CD1c-positive myeloid dendritic cell (primary cell): ENCODE measurements around the gene ATG3.
"Not testable (repeated sequence)": the region's sequence is repeated elsewhere in the genome, so short reads cannot be mapped to it uniquely, and the experiment has no call there.

Source experiments
- DNase-seq: peaks from one replicate; pipeline ENCODE4 v3.0.0-alpha.2; 2016; ENCODE audit errors: extremely low spot score

ATG3 gene

DNA sequence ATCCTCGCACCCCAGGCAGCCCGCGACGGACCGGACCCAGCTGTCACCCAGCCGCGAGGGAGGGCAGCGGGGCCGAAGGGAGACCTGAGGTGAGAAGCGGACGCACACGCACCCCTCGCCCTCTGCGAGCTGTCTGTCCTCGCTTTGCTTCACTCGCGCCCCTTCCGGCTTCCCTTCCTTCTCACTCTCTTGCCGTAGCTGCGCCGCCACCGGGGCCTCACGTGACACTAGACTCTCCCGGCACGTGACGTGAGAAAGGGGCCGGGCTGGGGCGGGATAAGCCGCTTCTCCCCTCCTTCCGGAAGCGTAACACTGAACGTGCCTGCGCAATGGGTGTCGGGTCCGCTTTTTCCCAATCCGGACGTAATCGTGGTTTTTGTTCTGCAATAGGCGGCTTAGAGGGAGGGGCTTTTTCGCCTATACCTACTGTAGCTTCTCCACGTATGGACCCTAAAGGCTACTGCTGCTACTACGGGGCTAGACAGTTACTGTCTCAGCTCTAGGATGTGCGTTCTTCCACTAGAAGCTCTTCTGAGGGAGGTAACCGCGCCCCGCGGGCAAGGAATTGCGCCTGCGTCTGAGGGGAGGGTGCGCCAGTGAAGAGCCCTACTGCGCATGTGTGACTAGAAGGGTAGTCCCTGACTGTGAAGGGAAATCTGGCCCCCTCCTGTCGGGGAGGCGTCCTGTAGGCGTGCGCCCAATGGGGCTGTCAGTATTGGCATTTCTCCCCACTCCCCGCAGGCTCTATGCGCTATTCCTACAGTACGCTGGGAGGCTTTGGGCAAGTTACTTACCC lies at the start of gene ATG3, which contains the start of gene SLC35A5:
Gene ATG3, minus strand, starts transcription at position 229 of the 796 bp plus-strand sequence. CDS start 434 bp downstream, outside the sequence.
Gene SLC35A5, plus strand, starts transcription at position 312 of the 796 bp plus-strand sequence. CDS start 1,359 bp downstream, outside the sequence.
- peak; percentile 99 for DNase-seq

DNA sequence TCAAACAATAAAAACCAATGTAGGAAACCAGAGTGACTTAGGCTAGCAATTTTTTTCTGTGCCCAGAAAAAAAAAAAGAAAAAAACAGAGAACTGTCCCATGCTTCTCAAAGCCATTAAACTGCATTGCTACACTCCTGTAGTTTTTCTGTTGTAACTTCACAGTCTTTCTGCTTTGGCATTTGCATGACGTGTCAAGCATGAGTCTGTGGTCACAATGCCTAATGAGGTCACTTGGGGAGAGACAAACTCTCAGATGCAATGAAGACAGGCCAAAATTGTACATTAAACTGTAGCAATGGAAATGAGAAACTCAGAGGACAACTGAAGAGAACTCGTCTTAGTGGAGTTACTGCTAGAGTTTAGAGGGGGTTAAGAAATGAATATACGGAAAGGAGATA lies 48.4 kb upstream of the ATG3 start:
- DNase-seq: no peak

DNA sequence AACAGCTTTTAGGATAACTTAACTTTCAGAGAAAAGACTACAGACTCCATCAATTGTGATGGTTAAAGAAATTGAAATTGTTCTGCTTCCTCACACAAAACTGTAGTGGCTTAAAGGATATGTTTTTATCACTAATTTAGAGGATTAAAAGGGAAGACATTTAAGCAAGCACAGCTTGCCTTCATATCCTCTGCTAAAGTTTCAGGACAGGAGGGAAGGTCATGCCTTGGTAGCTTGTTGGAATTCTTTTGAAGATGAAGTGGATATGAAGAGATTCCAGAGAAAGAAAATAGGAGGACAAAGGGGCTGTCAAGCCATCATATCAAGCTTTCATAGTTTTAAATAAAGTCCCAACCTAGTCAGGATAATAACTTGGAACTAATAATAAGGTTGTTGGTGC lies 46.1 kb upstream of the ATG3 start:
- DNase-seq: no peak

DNA sequence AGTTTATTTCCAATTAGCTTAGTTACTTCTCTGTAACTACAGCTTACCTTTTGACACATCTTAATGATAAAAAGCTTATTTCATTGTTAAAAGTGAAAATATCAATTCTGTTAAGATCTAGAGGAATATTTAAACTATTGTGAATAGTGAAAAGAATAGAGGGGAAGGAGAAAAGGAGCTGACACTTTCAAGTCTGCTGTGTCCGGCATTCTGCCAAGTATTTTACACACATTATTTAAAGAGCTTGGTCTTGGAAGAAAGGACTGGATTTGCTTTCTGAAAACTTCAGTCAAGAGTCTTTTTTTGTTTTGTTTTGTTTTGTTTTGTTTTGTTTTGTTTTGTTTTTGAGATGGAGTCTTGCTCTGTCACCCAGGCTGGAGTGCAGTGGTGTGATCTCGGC lies 44.3 kb upstream of the ATG3 start:
- DNase-seq: no peak

DNA sequence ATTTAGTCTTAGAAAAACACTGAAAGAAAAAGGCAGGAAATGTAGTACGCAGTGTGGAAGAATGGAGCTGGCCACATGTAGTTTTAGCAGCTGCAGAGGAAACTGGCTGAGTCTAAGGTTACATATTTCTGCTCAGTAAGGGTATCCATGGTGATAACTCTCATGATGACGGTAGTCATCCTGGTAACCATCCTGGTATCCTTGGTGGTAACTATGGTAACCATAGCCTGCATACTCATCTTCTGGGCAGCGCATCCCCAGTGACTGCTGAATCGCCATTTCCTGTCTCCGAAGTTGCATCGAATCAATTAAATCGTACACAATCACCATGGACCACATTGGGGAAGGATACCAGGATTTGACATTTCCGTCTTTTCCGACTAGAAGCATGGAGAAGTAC lies 43.5 kb upstream of the ATG3 start:
- no peak for DNase-seq

DNA sequence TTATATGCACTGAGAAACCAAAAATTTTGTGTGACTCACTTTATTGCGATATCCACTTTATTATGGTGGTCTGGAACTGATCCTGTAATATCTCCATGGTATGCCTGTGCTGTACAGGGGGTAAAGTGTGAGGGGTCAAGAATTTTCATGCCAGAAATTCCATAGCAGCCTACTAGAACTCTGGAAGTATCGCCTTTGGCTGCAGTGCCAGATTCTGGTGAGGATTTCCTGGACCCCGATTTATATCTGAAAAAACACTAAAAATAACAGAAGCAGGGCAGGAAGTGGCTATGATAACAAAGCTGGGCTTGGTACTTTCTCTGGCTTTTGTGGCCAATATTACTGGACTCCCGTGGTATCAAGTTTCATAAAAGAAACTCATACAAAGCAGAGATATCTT lies 42.8 kb upstream of the ATG3 start:
- no peak for DNase-seq

DNA sequence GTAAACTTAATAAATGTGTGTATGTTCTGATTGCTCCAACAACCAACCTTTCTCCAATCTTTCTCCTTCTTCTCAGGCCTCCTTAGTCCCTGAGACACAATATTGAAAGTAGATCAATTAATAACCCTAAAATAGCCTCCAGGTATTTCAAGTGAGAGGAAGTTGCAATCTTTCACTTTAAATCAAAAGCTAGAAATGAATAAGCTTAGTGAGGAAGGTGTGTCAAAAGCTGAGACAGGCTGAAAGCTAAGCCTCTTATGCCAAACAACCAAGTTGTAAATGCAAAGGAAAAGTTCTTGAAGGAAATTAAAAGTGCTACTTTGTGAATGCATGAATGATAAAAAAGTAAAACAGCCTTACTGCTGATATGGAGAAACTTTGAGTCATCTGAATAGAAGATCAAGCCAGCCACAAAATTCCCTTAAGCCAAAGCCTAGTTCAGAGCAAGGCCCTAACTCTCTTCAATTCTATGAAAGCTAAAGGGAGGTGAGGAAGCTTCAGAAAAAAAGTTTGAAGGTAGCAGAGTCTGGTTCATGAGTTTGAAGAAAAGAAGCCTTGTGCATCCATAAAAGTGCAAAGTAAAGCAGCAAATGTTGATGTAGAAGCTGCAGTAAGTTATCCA lies 40.6 kb upstream of the ATG3 start:
- DNase-seq: no peak

DNA sequence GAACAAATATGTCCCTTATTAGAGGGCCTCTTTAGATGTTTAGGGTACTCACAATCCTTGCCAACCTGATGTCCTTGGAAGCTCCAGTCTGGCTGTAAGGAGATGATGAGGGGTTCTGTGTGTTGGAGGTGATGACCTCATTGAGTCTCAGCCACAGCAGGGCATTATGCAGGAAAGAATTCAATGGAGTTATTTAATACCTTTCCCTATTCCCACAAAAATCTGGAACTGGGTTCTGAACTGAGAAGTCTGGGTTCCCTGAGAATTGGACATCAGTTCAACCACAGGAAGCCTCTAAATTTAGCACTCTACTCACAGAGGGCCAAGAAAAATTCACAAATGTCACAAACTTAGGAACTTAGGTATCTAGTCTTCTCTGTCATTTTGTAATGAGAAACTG lies 37.0 kb upstream of the ATG3 start:
- DNase-seq: no peak

DNA sequence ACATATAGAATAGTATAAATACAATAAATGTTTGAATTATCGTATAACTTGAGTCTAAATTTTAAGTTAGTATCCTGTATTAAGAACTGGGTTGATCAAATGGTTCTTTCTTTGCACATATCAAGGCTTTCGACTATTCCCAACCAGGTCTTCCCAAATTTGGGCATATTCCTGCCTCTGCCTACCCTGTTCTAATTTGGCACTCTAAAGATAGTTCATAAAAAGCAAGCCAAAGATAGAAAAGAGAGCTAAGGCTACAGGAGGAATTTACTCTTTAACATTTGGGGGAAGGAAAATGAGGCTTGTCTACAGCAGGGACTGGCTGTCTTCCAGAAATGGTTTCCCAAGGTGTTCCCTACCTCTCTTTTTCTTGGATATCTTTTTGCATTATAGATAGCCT lies 36.2 kb upstream of the ATG3 start:
- DNase-seq: no peak

DNA sequence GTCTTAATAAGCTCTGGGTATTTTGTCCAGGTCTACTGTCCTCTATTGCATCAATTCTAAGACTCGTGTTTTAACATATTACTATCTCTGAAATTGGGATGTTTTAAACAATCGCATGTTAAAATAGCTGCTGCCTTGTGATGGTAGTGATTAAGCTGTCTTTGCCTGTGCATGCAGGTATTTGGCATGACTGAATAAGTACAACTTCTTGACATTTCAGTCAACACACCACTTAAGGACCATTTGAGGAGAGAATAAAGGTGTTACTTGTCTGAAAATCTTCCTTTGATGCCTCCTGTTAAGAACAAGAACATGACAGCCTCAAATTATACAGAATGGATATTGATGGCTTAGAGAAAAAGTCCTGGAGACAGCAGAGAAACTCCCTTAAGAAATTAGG lies 33.1 kb upstream of the ATG3 start:
- no peak for DNase-seq

DNA sequence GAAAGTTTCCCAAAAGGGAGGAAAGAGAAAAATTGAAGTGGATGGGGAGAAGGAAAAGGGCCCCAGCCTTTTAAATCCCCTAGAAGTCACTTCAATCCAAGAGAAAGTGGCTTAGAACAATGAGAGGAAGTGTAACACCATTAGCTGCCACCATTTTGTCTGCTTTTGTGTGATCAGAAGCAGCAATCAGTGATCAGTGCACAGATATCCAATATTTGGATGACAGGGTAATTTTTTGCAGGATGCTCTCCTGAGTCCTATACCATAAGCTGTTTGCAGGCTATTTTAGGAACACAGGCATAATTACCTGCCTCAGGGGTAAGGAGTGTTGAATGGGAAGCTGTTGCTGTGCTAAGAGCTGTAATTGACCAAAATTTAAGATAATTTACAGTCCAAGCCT lies 31.5 kb upstream of the ATG3 start:
- DNase-seq: no peak

DNA sequence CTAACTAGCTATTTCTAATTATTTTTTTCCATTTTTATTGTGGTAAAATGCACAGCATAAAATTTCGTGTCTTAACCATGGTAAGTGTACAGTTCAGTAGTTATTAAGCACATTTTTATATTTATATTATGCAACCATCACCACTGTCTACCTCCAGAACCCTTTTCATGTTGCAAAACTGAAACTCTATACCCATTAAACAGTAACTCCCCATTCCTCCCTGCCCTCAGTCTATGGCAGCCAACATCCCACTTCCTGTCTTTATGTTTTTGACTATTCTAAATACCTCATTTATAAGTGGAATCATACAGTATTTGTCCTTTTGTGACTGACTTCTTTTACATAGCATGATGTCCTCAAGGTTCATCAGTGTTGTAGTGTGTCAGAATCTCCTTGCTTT lies 25.6 kb upstream of the ATG3 start:
- no peak for DNase-seq

DNA sequence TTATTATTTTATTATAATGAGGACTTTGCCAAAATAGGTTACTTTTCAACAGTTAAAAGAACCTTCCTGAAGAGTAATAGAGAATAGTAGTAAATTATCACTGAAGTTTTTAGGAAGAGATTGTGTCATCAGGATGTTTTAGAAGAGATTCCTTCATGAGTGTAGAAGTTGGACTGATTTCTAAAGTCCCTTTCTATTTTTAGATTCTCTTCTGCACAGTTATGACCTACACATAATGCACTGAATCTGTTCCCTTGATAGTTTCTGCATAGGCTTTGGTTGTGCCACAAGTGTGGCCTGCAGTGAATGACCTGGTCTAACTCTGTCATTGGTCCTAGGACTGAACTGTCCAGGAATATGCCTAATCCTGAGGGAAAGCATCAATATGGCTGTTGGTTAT lies 24.0 kb upstream of the ATG3 start:
- no peak for DNase-seq

DNA sequence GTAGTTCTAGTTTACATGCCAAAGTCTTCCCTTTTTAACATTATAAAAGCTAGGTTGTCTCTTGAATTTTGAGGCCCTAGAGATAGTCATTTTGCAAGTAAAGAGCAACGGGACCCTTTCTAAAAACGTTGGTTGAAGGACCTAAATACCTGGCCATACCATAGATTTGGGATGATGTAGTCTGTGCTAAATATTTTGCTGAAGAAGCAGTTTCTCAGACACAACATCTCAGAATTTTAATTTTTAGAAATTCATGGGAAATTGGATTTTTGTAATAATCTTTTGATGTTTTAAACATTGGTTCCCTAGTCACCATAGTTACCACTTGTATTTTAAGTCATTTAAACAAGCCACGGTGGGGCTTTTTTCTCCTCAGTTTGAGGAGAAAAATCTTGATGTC lies 21.3 kb upstream of the ATG3 start:
- DNase-seq: no peak

DNA sequence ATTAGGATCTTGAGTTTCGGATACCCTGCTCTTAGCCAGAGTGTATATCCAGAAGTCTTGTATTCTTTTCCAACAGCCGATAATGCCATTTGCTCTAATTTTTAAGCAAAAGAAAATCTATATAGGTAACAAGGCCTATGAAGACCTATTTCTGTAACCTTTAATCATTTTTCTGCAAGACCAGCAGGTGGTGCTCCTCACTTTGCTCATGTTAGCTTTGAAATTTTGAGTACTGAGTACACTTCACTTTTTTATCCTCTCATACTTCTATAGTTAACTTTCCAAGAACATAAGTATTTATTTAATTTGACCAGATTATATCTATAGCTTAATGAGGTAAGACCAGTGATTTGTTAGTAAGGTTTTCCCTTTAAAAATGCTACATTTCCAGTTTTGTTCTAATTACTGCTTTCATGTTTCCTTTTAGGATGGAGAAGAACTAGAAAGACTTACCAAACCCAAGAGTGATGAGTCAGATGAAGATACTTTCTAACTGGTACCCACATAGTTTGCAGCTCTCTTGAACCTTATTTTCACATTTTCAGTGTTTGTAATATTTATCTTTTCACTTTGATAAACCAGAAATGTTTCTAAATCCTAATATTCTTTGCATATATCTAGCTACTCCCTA lies 20.6 kb upstream of the ATG3 start:
- peak; percentile 40 for DNase-seq

DNA sequence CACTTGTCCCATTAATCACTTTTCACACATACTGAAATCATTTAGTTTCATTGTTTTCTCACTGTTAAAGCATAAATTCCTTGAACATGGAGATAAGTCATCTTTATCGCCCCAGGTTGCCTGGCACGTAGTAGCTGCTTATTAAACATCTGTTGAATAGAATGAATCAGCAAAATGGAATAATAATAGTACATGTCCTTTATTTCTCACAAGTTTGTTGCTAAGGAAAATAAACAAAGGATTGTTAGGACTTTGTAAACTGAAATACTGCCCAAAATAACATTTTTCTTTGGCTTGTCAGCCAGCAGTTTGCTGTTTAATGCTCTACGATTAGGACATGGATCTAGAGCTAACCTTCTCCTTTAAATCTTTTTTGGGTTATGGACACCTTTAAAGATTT lies 17.9 kb upstream of the ATG3 start:
- no peak for DNase-seq

DNA sequence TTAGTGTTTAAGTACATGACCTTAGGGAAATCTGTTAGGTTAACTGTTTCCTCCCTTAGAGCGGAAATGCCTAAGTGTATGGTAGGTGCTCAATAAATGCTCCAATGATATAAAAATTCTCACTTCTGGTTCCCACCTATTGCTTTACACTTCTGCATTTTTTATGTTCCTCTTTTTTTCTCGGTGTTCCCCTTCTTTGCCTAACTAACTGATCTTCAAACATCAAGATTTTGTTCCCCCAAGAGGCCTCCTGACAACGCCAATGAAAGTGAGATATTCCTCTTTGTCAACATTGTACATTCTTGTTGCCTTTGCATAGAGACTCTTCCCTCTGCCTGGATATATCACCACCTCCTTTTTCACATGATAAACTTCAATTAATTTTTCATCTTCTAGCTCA lies 17.5 kb upstream of the ATG3 start:
- DNase-seq: peak; percentile 68

DNA sequence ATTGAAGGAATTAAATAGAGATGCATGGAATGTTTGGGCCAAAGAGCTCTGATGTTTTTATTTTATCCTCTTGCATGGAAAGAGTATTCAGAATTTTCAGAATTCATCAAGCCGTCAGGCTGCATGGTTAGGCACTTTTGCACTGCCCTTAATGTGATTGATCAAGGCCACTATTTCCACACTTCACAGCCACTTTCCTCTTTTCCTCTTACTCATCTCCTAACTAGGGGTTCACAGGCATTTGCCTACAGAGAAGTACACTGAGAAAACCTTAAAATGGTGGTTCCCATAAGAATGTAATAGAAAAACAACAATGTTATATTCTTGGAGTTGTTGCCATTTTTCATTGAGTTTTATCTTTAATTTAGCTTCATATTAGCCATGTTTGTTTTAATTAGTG lies 10.9 kb upstream of the ATG3 start:
- DNase-seq: no peak

DNA sequence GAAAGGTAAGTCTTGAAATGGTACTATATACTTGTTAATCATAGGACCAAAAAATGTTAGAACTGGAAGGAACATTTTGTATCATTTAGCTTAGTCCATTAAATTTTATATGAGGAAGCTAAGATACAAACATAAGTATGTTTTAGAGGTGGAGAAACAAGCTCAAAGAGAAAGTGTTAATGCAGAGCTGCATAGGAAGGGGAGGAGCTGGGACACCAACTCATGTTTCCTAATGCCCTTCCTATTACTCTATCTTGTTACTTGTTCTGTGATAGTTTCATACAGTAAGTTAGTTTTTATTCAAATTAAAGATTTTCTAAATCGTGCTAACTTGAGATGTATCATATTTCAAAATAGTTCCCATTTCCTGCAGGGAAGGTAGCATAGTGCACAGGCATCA lies 7.5 kb upstream of the ATG3 start:
- DNase-seq: no peak

DNA sequence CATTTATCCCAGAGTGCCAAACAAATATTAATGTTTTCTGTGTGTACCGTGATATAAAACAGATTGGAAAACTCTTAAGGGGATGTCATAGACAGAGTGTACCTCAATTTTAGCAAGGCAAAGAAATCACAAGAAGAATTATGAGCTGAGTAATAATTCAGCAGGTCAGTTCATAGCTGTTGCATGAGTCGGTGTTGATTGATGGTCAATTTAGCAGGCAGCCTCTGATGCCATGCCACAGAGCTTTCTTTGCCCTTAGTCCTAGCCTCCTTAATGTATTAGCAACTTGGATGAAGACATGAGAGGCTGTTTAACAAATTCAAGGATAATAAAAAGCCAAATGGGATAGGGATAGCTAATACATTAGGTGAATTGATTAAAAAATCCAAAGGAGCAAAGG lies 6.9 kb upstream of the ATG3 start:
- DNase-seq: no peak

DNA sequence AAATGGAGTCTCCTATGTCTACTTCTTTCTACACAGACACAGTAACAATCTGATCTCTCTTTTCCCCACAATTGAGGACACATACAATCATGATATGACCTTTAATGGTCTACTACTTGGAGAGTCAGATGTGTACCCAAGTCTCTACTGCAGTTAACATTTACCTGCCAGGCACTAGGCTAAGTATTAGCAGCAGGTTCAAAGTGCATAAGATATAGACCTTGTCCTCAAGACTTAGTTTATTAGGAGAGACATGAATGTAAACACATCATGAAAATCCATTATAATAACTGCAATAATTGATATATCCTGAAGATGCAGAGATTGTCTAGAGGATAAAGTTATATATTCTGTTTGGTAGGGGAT lies 3.2 kb upstream of the ATG3 start:
- DNase-seq: no peak

DNA sequence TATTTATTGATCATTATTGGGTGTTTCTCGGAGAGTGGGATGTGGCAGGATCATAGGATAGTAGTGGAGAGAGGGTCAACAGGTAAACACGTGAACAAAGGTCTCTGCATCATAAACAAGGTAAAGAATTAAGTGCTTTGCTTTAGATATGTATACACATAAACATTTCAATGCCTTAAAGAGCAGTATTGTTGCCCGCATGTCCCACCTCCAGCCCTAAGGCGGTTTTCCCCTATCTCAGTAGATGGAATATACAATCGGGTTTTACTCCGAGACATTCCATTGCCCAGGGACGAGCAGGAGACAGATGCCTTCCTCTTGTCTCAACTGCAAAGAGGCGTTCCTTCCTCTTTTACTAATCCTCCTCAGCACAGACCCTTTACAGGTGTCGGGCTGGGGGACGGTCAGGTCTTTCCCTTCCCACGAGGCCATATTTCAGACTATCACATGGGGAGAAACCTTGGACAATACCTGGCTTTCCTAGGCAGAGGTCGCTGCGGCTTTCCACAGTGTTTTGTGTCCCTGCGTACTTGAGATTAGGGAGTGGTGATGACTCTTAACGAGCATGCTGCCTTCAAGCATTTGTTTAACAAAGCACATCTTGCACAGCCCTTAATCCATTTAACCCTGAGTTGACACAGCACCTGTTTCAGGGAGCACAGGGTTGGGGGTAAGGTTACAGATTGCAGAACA lies 2.6 kb upstream of the ATG3 start:
- not testable (repeated sequence) for DNase-seq

DNA sequence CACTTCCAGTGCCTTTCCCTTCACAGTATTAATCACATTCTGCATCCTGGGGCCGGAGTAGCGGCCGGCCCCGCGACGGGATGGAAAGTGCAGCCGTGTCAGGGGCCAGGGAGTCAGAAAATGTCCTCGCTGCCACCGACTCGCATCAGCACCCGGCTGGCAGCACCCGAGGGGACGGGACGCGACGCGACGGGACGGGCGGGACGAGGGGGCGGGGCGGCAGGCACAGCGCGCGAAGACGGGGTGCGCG lies 353 bp downstream of the ATG3 start:
- DNase-seq: no peak
